Measurements from ENCODE around the gene TCF7L2. TPM values are rescaled to one million over a fixed set of nuclear protein-coding genes. Genes with fewer than 3 reads are reported as not detected.

The TCF7L2 gene
- polyA plus RNA-seq, 3 donors, result 2.1 to 23.5 (median 6.1) TPM

DNA sequence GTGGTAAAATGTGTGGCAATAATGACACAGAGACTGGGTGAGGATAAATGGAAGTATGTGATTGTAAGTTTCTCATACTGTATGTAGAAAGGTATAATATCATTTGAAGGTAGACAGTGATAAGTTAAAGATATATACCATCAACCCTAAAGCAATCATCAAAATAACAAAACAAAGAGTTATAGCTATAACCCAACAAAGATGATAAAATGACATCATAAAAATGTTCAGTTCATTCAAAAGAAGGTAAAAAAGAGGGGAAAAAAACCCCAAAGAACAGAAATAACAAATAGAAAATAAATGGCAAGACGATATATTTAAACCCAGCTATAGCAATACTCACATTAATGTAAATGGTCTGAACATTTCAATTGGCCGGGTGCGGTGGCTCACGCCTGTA is 17.4 kb upstream of the TCF7L2 start:
- Histone ChIP-seq H3K4me1 (ENCODE audit: control insufficient read depth in 1 of 2, insufficient read depth in 2 of 2, low read length in 2 of 2) (no peaks in the 10 kb centered on the region), H3K9me3 (replicated peaks in 1 of 2; ENCODE audit: control insufficient read depth in 1 of 2, insufficient read depth in 1 of 2, low read length in 2 of 2) (peaks cover 0 to 6% of the 10 kb centered on the region in 2 donors), H3K27ac (ENCODE audit: low read depth in 1 of 2, low read length in 2 of 2) (no peak overlapping the region), H3K36me3 (replicated peaks in 1 of 2; ENCODE audit: control insufficient read depth in 1 of 2, insufficient read depth in 2 of 2, low read length in 2 of 2) (no peaks in the 10 kb centered on the region), H3K4me3 (replicated peaks in 1 of 3; ENCODE audit: low read depth in 2 of 3, low read length in 3 of 3) (no peak overlapping the region), H4K20me1 (ENCODE audit: insufficient read depth, low read length) (no peaks in the 10 kb centered on the region), H2AFZ (ENCODE audit: insufficient read depth, low read depth, low read length, poor library complexity, severe bottlenecking) (no peak overlapping the region), H3K27me3 (ENCODE audit: control insufficient read depth in 2 of 2, insufficient read depth in 2 of 2, low read length in 2 of 2) (no peaks in the 10 kb centered on the region), H3K79me2 (ENCODE audit: insufficient read depth, low read length) (no peaks in the 10 kb centered on the region), H3K4me2 (replicated peaks; ENCODE audit: extremely low read depth, low read length, poor library complexity, severe bottlenecking) (no peak overlapping the region), H3K9ac (ENCODE audit: insufficient read depth, low read length, poor library complexity, severe bottlenecking) (no peak overlapping the region)
- peaks cover 1 to 4% (median 3%) of the 10 kb centered on the region in 3 donors for H3K27me3 Mint-ChIP-seq (ENCODE audit: low read depth in 3 of 3)
- peaks cover 3 to 11% (median 7%) of the 10 kb centered on the region in 7 donors for H3K9me3 Mint-ChIP-seq
- intact Hi-C loops (cut with micrococcal nuclease), result no loop called here
- WGBS (ENCODE audit: insufficient coverage), result 93% methylated on average over 3 of the region's 4 CpGs
- H3K4me3 Mint-ChIP-seq, result no peak overlapping the region
- TF ChIP-seq, protein P1, sequence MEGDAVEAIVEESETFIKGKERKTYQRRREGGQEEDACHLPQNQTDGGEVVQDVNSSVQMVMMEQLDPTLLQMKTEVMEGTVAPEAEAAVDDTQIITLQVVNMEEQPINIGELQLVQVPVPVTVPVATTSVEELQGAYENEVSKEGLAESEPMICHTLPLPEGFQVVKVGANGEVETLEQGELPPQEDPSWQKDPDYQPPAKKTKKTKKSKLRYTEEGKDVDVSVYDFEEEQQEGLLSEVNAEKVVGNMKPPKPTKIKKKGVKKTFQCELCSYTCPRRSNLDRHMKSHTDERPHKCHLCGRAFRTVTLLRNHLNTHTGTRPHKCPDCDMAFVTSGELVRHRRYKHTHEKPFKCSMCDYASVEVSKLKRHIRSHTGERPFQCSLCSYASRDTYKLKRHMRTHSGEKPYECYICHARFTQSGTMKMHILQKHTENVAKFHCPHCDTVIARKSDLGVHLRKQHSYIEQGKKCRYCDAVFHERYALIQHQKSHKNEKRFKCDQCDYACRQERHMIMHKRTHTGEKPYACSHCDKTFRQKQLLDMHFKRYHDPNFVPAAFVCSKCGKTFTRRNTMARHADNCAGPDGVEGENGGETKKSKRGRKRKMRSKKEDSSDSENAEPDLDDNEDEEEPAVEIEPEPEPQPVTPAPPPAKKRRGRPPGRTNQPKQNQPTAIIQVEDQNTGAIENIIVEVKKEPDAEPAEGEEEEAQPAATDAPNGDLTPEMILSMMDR (IDR thresholded peaks at IDR 0.05), result no peak
- no peak for DNase-seq
- H3K36me3 Mint-ChIP-seq, result no peaks in the 10 kb centered on the region
- no peaks in the 10 kb centered on the region for H3K4me1 Mint-ChIP-seq
- no peak overlapping the region for H3K27ac Mint-ChIP-seq

- Histone ChIP-seq H3K79me2 (ENCODE audit: insufficient read depth, low read length) (no peaks in the 10 kb centered on the region), H3K4me3 (replicated peaks in 1 of 3; ENCODE audit: low read depth in 2 of 3, low read length in 3 of 3) (no peak overlapping the region), H4K20me1 (ENCODE audit: insufficient read depth, low read length) (no peaks in the 10 kb centered on the region), H3K4me2 (replicated peaks; ENCODE audit: extremely low read depth, low read length, poor library complexity, severe bottlenecking) (no peak overlapping the region), H3K36me3 (replicated peaks in 1 of 2; ENCODE audit: control insufficient read depth in 1 of 2, insufficient read depth in 2 of 2, low read length in 2 of 2) (no peaks in the 10 kb centered on the region), H3K27ac (ENCODE audit: low read depth in 1 of 2, low read length in 2 of 2) (no peak overlapping the region), H3K4me1 (ENCODE audit: control insufficient read depth in 1 of 2, insufficient read depth in 2 of 2, low read length in 2 of 2) (no peaks in the 10 kb centered on the region), H2AFZ (ENCODE audit: insufficient read depth, low read depth, low read length, poor library complexity, severe bottlenecking) (no peak overlapping the region), H3K9me3 (replicated peaks in 1 of 2; ENCODE audit: control insufficient read depth in 1 of 2, insufficient read depth in 1 of 2, low read length in 2 of 2) (peaks cover 0 to 6% of the 10 kb centered on the region in 2 donors), H3K27me3 (ENCODE audit: control insufficient read depth in 2 of 2, insufficient read depth in 2 of 2, low read length in 2 of 2) (no peaks in the 10 kb centered on the region), H3K9ac (ENCODE audit: insufficient read depth, low read length, poor library complexity, severe bottlenecking) (no peak overlapping the region)
- TF ChIP-seq, protein P1 (IDR thresholded peaks at IDR 0.05), result no peak
- H3K4me3 Mint-ChIP-seq, result no peak overlapping the region
- H3K9me3 Mint-ChIP-seq, result peaks cover 3 to 10% (median 6%) of the 10 kb centered on the region in 7 donors
- peaks cover 3 to 4% (median 3%) of the 10 kb centered on the region in 3 donors for H3K27me3 Mint-ChIP-seq (ENCODE audit: low read depth in 3 of 3)
- 93% methylated on average over 2 of the region's 2 CpGs for WGBS (ENCODE audit: insufficient coverage)
- DNase-seq, result no peak
- intact Hi-C loops (cut with micrococcal nuclease), result no loop called here
- no peak overlapping the region for H3K27ac Mint-ChIP-seq
- no peaks in the 10 kb centered on the region for H3K4me1 Mint-ChIP-seq
- H3K36me3 Mint-ChIP-seq, result no peaks in the 10 kb centered on the region
Observed at GRCh38 chr10:112934193-112934592, 15.9 kb upstream of the TCF7L2 start.
